K562 (cell line): Measurements from ENCODE around the gene LLGL2. TPM values are rescaled to one million over a fixed set of nuclear protein-coding genes. Genes with fewer than 3 reads are reported as not detected.

Experiments used
- DPF2 ChIP-seq: fragments of 450-650 bp; IDR thresholded peaks from 2 replicates; pipeline ENCODE4 v1.6.1; 2016
- EZH2 ChIP-seq: IDR thresholded peaks from 2 replicates; pipeline ENCODE4 v1.6.1; 2012; ENCODE audit warnings: low read depth, mild to moderate bottlenecking, inconsistent platforms, low read length, borderline replicate concordance
- FOXM1 ChIP-seq, 2 experiments: fragments of 450-650 bp in 1 of 2; sonication (generic) in 1 of 2; formaldehyde crosslinking in 1 of 2; IDR thresholded peaks; 2 replicates each; pipeline versions ENCODE4 v1.6.1 to v1.9.0; 2017 to 2022; ENCODE audit warnings: low read depth in 2 of 2, mild to moderate bottlenecking in 2 of 2, missing genetic modification reagents in 1 of 2, moderate library complexity in 1 of 2
- HNRNPL ChIP-seq: fragments of 200-400 bp; formaldehyde crosslinking; IDR thresholded peaks from 2 replicates; pipeline ENCODE4 v1.6.1; 2017; ENCODE audit warnings: low read depth, mild to moderate bottlenecking, low read length
- ILF3 ChIP-seq: fragments of 450-650 bp; IDR thresholded peaks from 2 replicates; pipeline ENCODE4 v1.6.1; 2018; ENCODE audit warnings: antibody characterized with exemption, mild to moderate bottlenecking, moderate library complexity, borderline replicate concordance
- POLR2G ChIP-seq: fragments of 200-400 bp; formaldehyde crosslinking; IDR thresholded peaks from 2 replicates; pipeline ENCODE4 v1.6.1; 2017; ENCODE audit warnings: low read depth, mild to moderate bottlenecking, antibody characterized with exemption, low read length, moderate library complexity
- TEAD2 ChIP-seq: fragments of 450-650 bp; IDR thresholded peaks from 2 replicates; pipeline ENCODE4 v1.6.1; 2016; ENCODE audit warnings: missing genetic modification characterization, control low read depth, missing compliant biosample characterization
- ZFP1 ChIP-seq: fragments of 450-650 bp; formaldehyde crosslinking; IDR thresholded peaks from 2 replicates; pipeline ENCODE4 v1.4.0; 2020; ENCODE audit warnings: mild to moderate bottlenecking, mixed read lengths
- ZNF197 ChIP-seq: fragments of 200-800 bp; sonication (Bioruptor generic); IDR thresholded peaks from 2 replicates; pipeline ENCODE4 v1.6.1; 2016; ENCODE audit warnings: low read depth, missing genetic modification characterization, missing compliant biosample characterization
- ZNF224 ChIP-seq: sonication (generic); formaldehyde crosslinking; IDR thresholded peaks from 2 replicates; pipeline ENCODE4 v1.8.0; 2022; ENCODE audit warnings: mild to moderate bottlenecking, missing genetic modification reagents
- polyA plus RNA-seq, 8 experiments: library from polyadenylated mRNA; depleted of rRNA in 4 of 8; stranded (reverse) in 5 of 8; unstranded in 3 of 8; fragments of >200 nt; fragmentation: Nextera tagmentation in 2 of 8; fragmentation: Illumina TruSeq in 1 of 8; extraction: Ambion mirVana in 2 of 8; extraction: Trizol in 1 of 8; gene quantifications; 2 replicates each; pipeline versions ENCODE4 v1.2.1 to v1.2.3, GENCODE V29; 2011 to 2014; ENCODE audit warnings: inconsistent platforms in 1 of 8, missing spikeins in 1 of 8
- total RNA-seq, 7 experiments: library from RNA; depleted of rRNA in 6 of 7; stranded (reverse); fragments of >200 nt in 6 of 7; fragmentation: Illumina TruSeq in 2 of 7; extraction: Trizol in 2 of 7; gene quantifications; 2 replicates each; pipeline versions ENCODE4 v1.2.1 to v1.2.3, GENCODE V29; 2011 to 2021; ENCODE audit warnings: low replicate concordance in 1 of 7
- TF ChIP-seq, protein P1 (sequence below): sonication (generic); formaldehyde crosslinking; IDR thresholded peaks from 2 replicates; pipeline ENCODE4 v1.8.0; 2022; ENCODE audit warnings: mild to moderate bottlenecking, missing genetic modification reagents
- TF ChIP-seq, protein P2 (sequence below): fragments of 200-800 bp; sonication (Bioruptor generic); IDR thresholded peaks from 2 replicates; pipeline ENCODE4 v1.6.1; 2017; ENCODE audit warnings: missing genetic modification characterization, missing compliant biosample characterization
- TF ChIP-seq, protein P3 (sequence below): IDR thresholded peaks from 2 replicates; pipeline ENCODE4 v1.6.1; 2014; ENCODE audit warnings: antibody characterized with exemption
- TF ChIP-seq, protein P4 (sequence below), 2 experiments: fragments of 200-800 bp in 1 of 2; sonication (Bioruptor generic) in 1 of 2; sonication (generic) in 1 of 2; formaldehyde crosslinking in 1 of 2; IDR thresholded peaks in 1 of 2; conservative IDR thresholded peaks in 1 of 2; 2 replicates each; pipeline versions ENCODE4 v1.5.0 to v1.6.1; 2016 to 2020; ENCODE audit warnings: missing compliant biosample characterization in 1 of 2, missing genetic modification characterization in 1 of 2, missing genetic modification reagents in 1 of 2
- TF ChIP-seq, protein P5 (sequence below): fragments of 450-650 bp; IDR thresholded peaks from 2 replicates; pipeline ENCODE4 v1.6.1; 2014; ENCODE audit warnings: low read depth, mild to moderate bottlenecking, moderate library complexity, borderline replicate concordance

LLGL2 gene
- total and polyA plus RNA-seq, 9 of the 15 experiments (the other 6 are each of a cell fraction or from before 2014, with no cell fraction given) = 0.32 to 24.4 (median 10.2) TPM

DNA sequence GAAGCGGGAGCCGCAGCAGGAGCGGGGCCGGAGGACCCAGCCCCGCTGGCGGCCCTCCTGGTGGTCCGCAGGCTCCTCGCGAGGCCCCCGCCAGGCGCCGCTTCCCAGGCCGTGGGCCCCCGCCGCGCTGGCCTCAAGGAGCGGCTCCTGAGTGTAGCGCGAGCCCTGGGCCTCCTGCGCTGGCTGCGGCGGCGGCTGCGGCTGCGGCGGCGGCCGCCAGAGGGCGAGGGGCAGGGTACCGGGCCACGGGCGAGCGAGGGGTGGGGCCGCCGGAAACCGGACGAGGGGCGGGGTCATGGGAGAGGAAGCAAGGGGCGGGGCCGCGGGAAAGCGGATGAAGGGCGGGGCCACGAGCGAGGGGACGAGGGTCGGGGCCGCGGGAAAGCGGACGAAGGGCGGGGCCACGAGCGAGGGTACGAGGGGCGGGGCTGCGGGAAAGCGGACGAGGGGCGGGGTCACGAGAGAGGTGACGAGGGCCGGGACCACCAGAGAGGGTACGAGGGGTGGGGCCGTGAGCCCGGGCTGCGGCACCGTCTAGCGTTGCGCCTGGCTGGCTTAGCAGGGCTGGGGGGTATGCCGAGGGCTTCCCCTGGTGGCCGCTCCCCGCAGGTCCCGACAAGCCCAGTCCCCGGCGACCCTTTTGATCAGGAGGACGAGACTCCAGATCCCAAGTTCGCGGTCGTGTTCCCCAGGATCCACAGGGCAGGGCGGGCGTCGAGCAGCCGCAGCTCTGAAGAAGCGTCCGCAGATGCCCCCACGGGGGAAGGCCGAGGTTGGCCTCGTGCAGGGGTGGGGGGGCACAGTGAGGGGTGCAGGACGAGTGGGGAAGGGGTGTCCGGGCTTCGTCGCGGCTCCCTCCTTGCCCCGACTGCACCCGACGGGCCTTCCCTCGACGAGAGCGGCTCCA is 63.8 kb downstream of the LLGL2 start (continued):
- TF ChIP-seq, protein P1, sequence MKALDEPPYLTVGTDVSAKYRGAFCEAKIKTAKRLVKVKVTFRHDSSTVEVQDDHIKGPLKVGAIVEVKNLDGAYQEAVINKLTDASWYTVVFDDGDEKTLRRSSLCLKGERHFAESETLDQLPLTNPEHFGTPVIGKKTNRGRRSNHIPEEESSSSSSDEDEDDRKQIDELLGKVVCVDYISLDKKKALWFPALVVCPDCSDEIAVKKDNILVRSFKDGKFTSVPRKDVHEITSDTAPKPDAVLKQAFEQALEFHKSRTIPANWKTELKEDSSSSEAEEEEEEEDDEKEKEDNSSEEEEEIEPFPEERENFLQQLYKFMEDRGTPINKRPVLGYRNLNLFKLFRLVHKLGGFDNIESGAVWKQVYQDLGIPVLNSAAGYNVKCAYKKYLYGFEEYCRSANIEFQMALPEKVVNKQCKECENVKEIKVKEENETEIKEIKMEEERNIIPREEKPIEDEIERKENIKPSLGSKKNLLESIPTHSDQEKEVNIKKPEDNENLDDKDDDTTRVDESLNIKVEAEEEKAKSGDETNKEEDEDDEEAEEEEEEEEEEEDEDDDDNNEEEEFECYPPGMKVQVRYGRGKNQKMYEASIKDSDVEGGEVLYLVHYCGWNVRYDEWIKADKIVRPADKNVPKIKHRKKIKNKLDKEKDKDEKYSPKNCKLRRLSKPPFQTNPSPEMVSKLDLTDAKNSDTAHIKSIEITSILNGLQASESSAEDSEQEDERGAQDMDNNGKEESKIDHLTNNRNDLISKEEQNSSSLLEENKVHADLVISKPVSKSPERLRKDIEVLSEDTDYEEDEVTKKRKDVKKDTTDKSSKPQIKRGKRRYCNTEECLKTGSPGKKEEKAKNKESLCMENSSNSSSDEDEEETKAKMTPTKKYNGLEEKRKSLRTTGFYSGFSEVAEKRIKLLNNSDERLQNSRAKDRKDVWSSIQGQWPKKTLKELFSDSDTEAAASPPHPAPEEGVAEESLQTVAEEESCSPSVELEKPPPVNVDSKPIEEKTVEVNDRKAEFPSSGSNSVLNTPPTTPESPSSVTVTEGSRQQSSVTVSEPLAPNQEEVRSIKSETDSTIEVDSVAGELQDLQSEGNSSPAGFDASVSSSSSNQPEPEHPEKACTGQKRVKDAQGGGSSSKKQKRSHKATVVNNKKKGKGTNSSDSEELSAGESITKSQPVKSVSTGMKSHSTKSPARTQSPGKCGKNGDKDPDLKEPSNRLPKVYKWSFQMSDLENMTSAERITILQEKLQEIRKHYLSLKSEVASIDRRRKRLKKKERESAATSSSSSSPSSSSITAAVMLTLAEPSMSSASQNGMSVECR (CRISPR knock-in tag) = no peak
- TF ChIP-seq TEAD2 = no peak
- TF ChIP-seq, protein P2, sequence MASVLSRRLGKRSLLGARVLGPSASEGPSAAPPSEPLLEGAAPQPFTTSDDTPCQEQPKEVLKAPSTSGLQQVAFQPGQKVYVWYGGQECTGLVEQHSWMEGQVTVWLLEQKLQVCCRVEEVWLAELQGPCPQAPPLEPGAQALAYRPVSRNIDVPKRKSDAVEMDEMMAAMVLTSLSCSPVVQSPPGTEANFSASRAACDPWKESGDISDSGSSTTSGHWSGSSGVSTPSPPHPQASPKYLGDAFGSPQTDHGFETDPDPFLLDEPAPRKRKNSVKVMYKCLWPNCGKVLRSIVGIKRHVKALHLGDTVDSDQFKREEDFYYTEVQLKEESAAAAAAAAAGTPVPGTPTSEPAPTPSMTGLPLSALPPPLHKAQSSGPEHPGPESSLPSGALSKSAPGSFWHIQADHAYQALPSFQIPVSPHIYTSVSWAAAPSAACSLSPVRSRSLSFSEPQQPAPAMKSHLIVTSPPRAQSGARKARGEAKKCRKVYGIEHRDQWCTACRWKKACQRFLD (CRISPR knock-in tag) = no peak
- peak; percentile 74 for TF ChIP-seq POLR2G
- TF ChIP-seq, protein P3, sequence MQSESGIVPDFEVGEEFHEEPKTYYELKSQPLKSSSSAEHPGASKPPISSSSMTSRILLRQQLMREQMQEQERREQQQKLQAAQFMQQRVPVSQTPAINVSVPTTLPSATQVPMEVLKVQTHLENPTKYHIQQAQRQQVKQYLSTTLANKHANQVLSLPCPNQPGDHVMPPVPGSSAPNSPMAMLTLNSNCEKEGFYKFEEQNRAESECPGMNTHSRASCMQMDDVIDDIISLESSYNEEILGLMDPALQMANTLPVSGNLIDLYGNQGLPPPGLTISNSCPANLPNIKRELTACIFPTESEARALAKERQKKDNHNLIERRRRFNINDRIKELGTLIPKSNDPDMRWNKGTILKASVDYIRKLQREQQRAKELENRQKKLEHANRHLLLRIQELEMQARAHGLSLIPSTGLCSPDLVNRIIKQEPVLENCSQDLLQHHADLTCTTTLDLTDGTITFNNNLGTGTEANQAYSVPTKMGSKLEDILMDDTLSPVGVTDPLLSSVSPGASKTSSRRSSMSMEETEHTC = no peak
- no peak for TF ChIP-seq EZH2
- no peak for TF ChIP-seq ZFP1
- no peak for TF ChIP-seq DPF2
- no peak for TF ChIP-seq FOXM1 (IDR thresholded peaks at IDR 0.05; ENCODE audit: low read depth)
- no peak for TF ChIP-seq FOXM1 (CRISPR knock-in tag; IDR thresholded peaks at IDR 0.05; ENCODE audit: low read depth)
- TF ChIP-seq ILF3 = 0 out of 2 replicates have a peak, but pooled peaks have one; percentile 52
- TF ChIP-seq HNRNPL = no peak
- TF ChIP-seq, protein P4, sequence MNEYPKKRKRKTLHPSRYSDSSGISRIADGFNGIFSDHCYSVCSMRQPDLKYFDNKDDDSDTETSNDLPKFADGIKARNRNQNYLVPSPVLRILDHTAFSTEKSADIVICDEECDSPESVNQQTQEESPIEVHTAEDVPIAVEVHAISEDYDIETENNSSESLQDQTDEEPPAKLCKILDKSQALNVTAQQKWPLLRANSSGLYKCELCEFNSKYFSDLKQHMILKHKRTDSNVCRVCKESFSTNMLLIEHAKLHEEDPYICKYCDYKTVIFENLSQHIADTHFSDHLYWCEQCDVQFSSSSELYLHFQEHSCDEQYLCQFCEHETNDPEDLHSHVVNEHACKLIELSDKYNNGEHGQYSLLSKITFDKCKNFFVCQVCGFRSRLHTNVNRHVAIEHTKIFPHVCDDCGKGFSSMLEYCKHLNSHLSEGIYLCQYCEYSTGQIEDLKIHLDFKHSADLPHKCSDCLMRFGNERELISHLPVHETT (CRISPR knock-in tag; conservative IDR thresholded peaks at IDR 0.05 in 1 of 2, IDR thresholded peaks at IDR 0.05 in 1 of 2) = peak in 1 of 2 experiments; percentile 71; a peak in 1 of 4 replicates
- TF ChIP-seq, protein P5, sequence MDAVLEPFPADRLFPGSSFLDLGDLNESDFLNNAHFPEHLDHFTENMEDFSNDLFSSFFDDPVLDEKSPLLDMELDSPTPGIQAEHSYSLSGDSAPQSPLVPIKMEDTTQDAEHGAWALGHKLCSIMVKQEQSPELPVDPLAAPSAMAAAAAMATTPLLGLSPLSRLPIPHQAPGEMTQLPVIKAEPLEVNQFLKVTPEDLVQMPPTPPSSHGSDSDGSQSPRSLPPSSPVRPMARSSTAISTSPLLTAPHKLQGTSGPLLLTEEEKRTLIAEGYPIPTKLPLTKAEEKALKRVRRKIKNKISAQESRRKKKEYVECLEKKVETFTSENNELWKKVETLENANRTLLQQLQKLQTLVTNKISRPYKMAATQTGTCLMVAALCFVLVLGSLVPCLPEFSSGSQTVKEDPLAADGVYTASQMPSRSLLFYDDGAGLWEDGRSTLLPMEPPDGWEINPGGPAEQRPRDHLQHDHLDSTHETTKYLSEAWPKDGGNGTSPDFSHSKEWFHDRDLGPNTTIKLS = 0 out of 2 replicates have a peak, but pooled peaks have one; percentile 27
- no peak for TF ChIP-seq ZNF224
- no peak for TF ChIP-seq ZNF197 (CRISPR knock-in tag)
